Neutrophil (primary cell): Measurements from ENCODE around the gene SORBS2.

Experiments used
- H3K27ac ChIP-seq: fragments of 200-600 bp; sonication (generic); 2 replicates; pipeline ENCODE4 v1.5.1; 2016; ENCODE audit warnings: mild to moderate bottlenecking, moderate library complexity
- H3K27me3 ChIP-seq: fragments of 200-600 bp; sonication (generic); 2 replicates; pipeline ENCODE4 v1.6.0; 2016; ENCODE audit warnings: mild to moderate bottlenecking
- H3K36me3 ChIP-seq: fragments of 200-600 bp; sonication (generic); 2 replicates; pipeline ENCODE4 v1.5.1; 2017
- H3K4me1 ChIP-seq, 2 experiments: fragments of 200-600 bp in 1 of 2; sonication (generic) in 1 of 2; 1 replicate in 1 of 2; 2 replicates in 1 of 2; pipeline versions ENCODE4 v1.5.1 to v1.6.1; 2013 to 2016; ENCODE audit warnings: low read depth in 1 of 2, low read length in 1 of 2, mild to moderate bottlenecking in 1 of 2, moderate library complexity in 1 of 2; ENCODE audit not compliant: control insufficient read depth in 1 of 2, insufficient read depth in 1 of 2
- H3K4me3 ChIP-seq, 2 experiments: fragments of 200-600 bp in 1 of 2; sonication (generic) in 1 of 2; 1 replicate in 1 of 2; 2 replicates in 1 of 2; pipeline ENCODE4 v1.5.1; 2013 to 2016; ENCODE audit warnings: low read depth in 1 of 2, low read length in 1 of 2, mild to moderate bottlenecking in 1 of 2, moderate library complexity in 1 of 2
- H3K9me3 ChIP-seq: fragments of 200-600 bp; sonication (generic); 2 replicates; pipeline ENCODE4 v1.5.1; 2016
- CTCF ChIP-seq: fragments of 200-600 bp; sonication (generic); IDR thresholded peaks from 2 replicates; pipeline ENCODE4 v1.5.1; 2016; ENCODE audit warnings: antibody characterized with exemption

The SORBS2 gene

GRCh38 chr4:185669288-185669687 is 142.7 kb downstream of the SORBS2 start:
- no peaks in the 10 kb centered on the region for H3K4me1 ChIP-seq
- H3K27ac ChIP-seq: no peak overlapping the region
- no peak for TF ChIP-seq CTCF
- no peak overlapping the region for H3K4me3 ChIP-seq
- H3K36me3 ChIP-seq: no peaks in the 10 kb centered on the region
- H3K27me3 ChIP-seq: no peaks in the 10 kb centered on the region
- no peaks in the 10 kb centered on the region for H3K9me3 ChIP-seq

- no peak overlapping the region for H3K4me3 ChIP-seq
- no peaks in the 10 kb centered on the region for H3K27me3 ChIP-seq
- H3K4me1 ChIP-seq: no peaks in the 10 kb centered on the region
- H3K36me3 ChIP-seq: no peaks in the 10 kb centered on the region
- no peak overlapping the region for H3K27ac ChIP-seq
- H3K9me3 ChIP-seq: no peaks in the 10 kb centered on the region
- no peak for TF ChIP-seq CTCF
Observed at GRCh38 chr4:185666156-185666555, 145.8 kb downstream of the SORBS2 start.

- H3K4me1 ChIP-seq: no peaks in the 10 kb centered on the region
- H3K4me3 ChIP-seq: no peak overlapping the region
- no peaks in the 10 kb centered on the region for H3K27me3 ChIP-seq
- H3K36me3 ChIP-seq: no peaks in the 10 kb centered on the region
- H3K9me3 ChIP-seq: no peaks in the 10 kb centered on the region
- no peak for TF ChIP-seq CTCF
- H3K27ac ChIP-seq: no peak overlapping the region
Observed at GRCh38 chr4:185665655-185666054, 146.3 kb downstream of the SORBS2 start.

- H3K4me1 ChIP-seq: no peaks in the 10 kb centered on the region
- TF ChIP-seq CTCF: no peak
- H3K27ac ChIP-seq: no peak overlapping the region
- H3K36me3 ChIP-seq: no peaks in the 10 kb centered on the region
- no peaks in the 10 kb centered on the region for H3K27me3 ChIP-seq
- no peaks in the 10 kb centered on the region for H3K9me3 ChIP-seq
- H3K4me3 ChIP-seq: no peak overlapping the region
Observed at GRCh38 chr4:185664481-185664880, 147.5 kb downstream of the SORBS2 start.

GRCh38 chr4:185662030-185662778 is 149.8 kb downstream of the SORBS2 start:
- no peak for TF ChIP-seq CTCF
- Histone ChIP-seq H3K4me1 (no peaks in the 10 kb centered on the region), H3K9me3 (no peaks in the 10 kb centered on the region), H3K27me3 (no peaks in the 10 kb centered on the region), H3K27ac (no peak overlapping the region), H3K36me3 (no peaks in the 10 kb centered on the region), H3K4me3 (no peak overlapping the region)
